H1 (cell line): Measurements from ENCODE around the gene MTG1. TPM values are rescaled to one million over a fixed set of nuclear protein-coding genes. Genes with fewer than 3 reads are reported as not detected.
A peak's percentile ranks its signal among the peaks of the same experiment; 100 is the strongest.

Experiments
- BACH1 ChIP-seq: IDR thresholded peaks from 2 replicates; pipeline ENCODE4 v1.6.1; 2012; ENCODE audit warnings: low read length, improper control_type of control experiment
- BRCA1 ChIP-seq: IDR thresholded peaks from 2 replicates; pipeline ENCODE4 v1.6.1; 2012; ENCODE audit warnings: low read depth, low read length, improper control_type of control experiment
- EGR1 ChIP-seq: IDR thresholded peaks from 2 replicates; pipeline ENCODE4 v1.6.1; 2011; ENCODE audit warnings: low read depth, low read length, borderline replicate concordance
- EP300 ChIP-seq, 2 experiments: IDR thresholded peaks; 1 replicate in 1 of 2; 2 replicates in 1 of 2; pipeline ENCODE4 v1.6.1; 2011 to 2012; ENCODE audit warnings: low read depth in 2 of 2, low read length in 2 of 2, mild to moderate bottlenecking in 2 of 2, borderline replicate concordance in 1 of 2, inconsistent platforms in 1 of 2, moderate library complexity in 1 of 2
- GABPA ChIP-seq: IDR thresholded peaks from 2 replicates; pipeline ENCODE4 v1.6.1; 2011; ENCODE audit warnings: mild to moderate bottlenecking, low read length, moderate library complexity, borderline replicate concordance; ENCODE audit not compliant: insufficient read depth
- HDAC2 ChIP-seq, 2 experiments: fragments of 300-600 bp in 1 of 2; sonication (generic) in 1 of 2; IDR thresholded peaks; 2 replicates each; pipeline ENCODE4 v1.6.1; 2011 to 2012; ENCODE audit warnings: low read depth in 2 of 2, low read length in 2 of 2, mild to moderate bottlenecking in 2 of 2, moderate library complexity in 2 of 2, borderline replicate concordance in 1 of 2, inconsistent platforms in 1 of 2
- HDAC6 ChIP-seq: IDR thresholded peaks from one replicate; pipeline ENCODE4 v1.7.1; 2012; ENCODE audit warnings: low read depth, mild to moderate bottlenecking, inconsistent platforms, low read length, moderate library complexity
- JUND ChIP-seq: IDR thresholded peaks from 2 replicates; pipeline ENCODE4 v1.6.1; 2011; ENCODE audit warnings: mild to moderate bottlenecking, improper control_type of control experiment, low read length
- NANOG ChIP-seq: IDR thresholded peaks from 2 replicates; pipeline ENCODE4 v1.6.1; 2011; ENCODE audit warnings: low read length, low read depth, mild to moderate bottlenecking, inconsistent platforms; ENCODE audit not compliant: insufficient read depth, poor library complexity, severe bottlenecking
- POLR2A ChIP-seq, 2 experiments: IDR thresholded peaks; 1 replicate in 1 of 2; 2 replicates in 1 of 2; pipeline ENCODE4 v1.6.1; 2011; ENCODE audit warnings: low read depth in 2 of 2, low read length in 2 of 2, mild to moderate bottlenecking in 2 of 2; ENCODE audit errors: control extremely low read depth in 1 of 2
- RAD21 ChIP-seq, 2 experiments: IDR thresholded peaks in 1 of 2; conservative IDR thresholded peaks in 1 of 2; 2 replicates each; pipeline ENCODE4 v1.6.1; 2011; ENCODE audit warnings: low read depth in 2 of 2, low read length in 2 of 2, improper control_type of control experiment in 1 of 2, inconsistent platforms in 1 of 2, mild to moderate bottlenecking in 1 of 2, moderate library complexity in 1 of 2
- SIX5 ChIP-seq: IDR thresholded peaks from 2 replicates; pipeline ENCODE4 v1.6.1; 2011; ENCODE audit warnings: mild to moderate bottlenecking, low read depth, low read length
- TAF7 ChIP-seq: optimal IDR thresholded peaks from 2 replicates; pipeline ENCODE3; 2011; ENCODE audit warnings: low read depth, mild to moderate bottlenecking, inconsistent platforms, low read length, moderate library complexity, borderline replicate concordance
- TCF12 ChIP-seq: IDR thresholded peaks from 2 replicates; pipeline ENCODE4 v1.6.1; 2011; ENCODE audit warnings: low read depth, mild to moderate bottlenecking, low read length
- TEAD4 ChIP-seq: IDR thresholded peaks from 2 replicates; pipeline ENCODE4 v1.6.1; 2012; ENCODE audit warnings: low read depth, low read length, inconsistent platforms, mixed read lengths
- YY1 ChIP-seq: IDR thresholded peaks from 2 replicates; pipeline ENCODE4 v1.6.1; 2011; ENCODE audit warnings: low read depth, mild to moderate bottlenecking, low read length
- ZNF274 ChIP-seq: IDR thresholded peaks from 2 replicates; pipeline ENCODE4 v1.7.0; 2012; ENCODE audit warnings: low read length, borderline replicate concordance; ENCODE audit errors: extremely low read depth
- polyA plus RNA-seq, 7 experiments: library from polyadenylated mRNA; depleted of rRNA in 3 of 7; stranded (reverse) in 5 of 7; unstranded in 2 of 7; fragments of >200 nt in 5 of 7; fragments of 200-250 nt in 2 of 7; gene quantifications; 1 replicate in 5 of 7; 2 replicates in 1 of 7; 4 replicates in 1 of 7; pipeline versions ENCODE4 v1.2.1 to v1.2.3, GENCODE V29; 2011 to 2013; ENCODE audit warnings: missing spikeins in 2 of 7, mixed read lengths in 2 of 7
- total RNA-seq: library from RNA; stranded (reverse); fragmentation: NEBNext Ultra II Directional; extraction: Animal tissue kit (Norgen Biotek cat#: 25700); gene quantifications from 2 replicates; pipeline ENCODE4 v1.2.1, GENCODE V29; 2021
- TF ChIP-seq, protein P1 (sequence below), 3 experiments: IDR thresholded peaks; 1 replicate in 2 of 3; 2 replicates in 1 of 3; pipeline versions ENCODE4 v1.5.1 to v1.6.1; 2011; ENCODE audit warnings: low read length in 3 of 3, mild to moderate bottlenecking in 3 of 3, inconsistent platforms in 2 of 3, low read depth in 1 of 3, moderate library complexity in 1 of 3; ENCODE audit not compliant: insufficient read depth in 1 of 3; ENCODE audit errors: control extremely low read depth in 1 of 3
- TF ChIP-seq, protein P2 (sequence below): IDR thresholded peaks from 2 replicates; pipeline ENCODE4 v1.6.1; 2011; ENCODE audit warnings: low read depth, mild to moderate bottlenecking, low read length; ENCODE audit not compliant: insufficient read depth
- TF ChIP-seq, protein P3 (sequence below): IDR thresholded peaks from 2 replicates; pipeline ENCODE4 v1.6.1; 2012; ENCODE audit warnings: inconsistent platforms

The MTG1 gene
- total and polyA plus RNA-seq, 2 of the 8 experiments (the other 6 are each of a cell fraction or from before 2014, with no cell fraction given): 56.6 to 81.6 TPM

DNA sequence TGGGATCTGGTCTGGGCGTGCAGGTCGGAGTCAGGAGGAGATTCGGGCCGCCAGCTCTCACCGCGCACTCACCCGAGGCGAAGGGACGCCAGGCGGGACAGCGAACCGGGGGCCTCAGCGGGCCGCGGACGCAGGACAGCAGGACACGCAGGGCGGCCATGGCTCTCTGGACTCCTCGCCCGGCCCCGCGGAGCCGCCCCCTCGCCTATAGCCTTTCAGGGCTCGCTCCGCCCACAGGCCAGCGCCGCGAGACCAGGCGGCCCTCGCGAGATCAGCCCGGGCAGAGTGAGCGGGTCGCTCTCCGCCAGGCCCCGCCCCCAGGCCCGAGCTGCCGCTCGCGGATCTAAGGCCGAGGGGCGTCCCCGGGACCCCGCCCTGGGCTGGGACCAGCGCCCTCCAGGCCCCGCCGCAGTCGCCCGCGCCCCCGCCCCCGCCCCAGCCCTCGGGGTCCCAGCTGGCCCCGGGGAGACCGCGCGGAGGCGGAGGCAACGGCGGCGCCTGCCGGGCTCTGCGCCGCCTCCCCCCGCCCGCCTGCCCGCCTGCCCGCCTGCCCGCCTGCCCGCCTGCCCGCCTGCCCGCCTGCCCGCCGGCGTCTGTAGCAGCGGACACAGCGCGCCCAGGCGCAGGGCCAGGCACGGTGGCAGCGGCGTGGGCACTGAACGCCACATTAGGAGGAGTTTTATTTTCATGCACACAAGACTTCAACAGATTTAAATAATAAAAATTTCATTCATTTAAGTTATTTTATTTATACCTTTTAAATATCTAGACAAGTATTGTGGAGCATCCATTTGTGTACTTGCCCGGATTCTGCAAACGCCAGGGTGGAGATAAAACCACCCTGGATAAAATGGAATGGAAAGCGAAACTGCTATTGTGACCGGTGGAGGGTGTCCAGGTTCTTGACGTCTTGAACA lies 20.5 kb upstream of the MTG1 start, which contains the start of gene ECHS1 (continued):
- no peak for TF ChIP-seq TAF7
- peak; percentile 96 for TF ChIP-seq BRCA1
- no peak for TF ChIP-seq GABPA
- TF ChIP-seq TEAD4: no peak
- no peak for TF ChIP-seq JUND
- no peak for TF ChIP-seq BACH1
- TF ChIP-seq HDAC2 (IDR thresholded peaks at IDR 0.05; ENCODE audit: borderline replicate concordance in 1 of 2, low read depth in 2 of 2, low read length in 2 of 2): no peak; a peak in 1 of 4 replicates
- no peak for TF ChIP-seq ZNF274
- TF ChIP-seq EP300 (IDR thresholded peaks at IDR 0.05; ENCODE audit: borderline replicate concordance in 1 of 2, low read depth in 2 of 2, low read length in 2 of 2): no peak
- TF ChIP-seq, protein P1, sequence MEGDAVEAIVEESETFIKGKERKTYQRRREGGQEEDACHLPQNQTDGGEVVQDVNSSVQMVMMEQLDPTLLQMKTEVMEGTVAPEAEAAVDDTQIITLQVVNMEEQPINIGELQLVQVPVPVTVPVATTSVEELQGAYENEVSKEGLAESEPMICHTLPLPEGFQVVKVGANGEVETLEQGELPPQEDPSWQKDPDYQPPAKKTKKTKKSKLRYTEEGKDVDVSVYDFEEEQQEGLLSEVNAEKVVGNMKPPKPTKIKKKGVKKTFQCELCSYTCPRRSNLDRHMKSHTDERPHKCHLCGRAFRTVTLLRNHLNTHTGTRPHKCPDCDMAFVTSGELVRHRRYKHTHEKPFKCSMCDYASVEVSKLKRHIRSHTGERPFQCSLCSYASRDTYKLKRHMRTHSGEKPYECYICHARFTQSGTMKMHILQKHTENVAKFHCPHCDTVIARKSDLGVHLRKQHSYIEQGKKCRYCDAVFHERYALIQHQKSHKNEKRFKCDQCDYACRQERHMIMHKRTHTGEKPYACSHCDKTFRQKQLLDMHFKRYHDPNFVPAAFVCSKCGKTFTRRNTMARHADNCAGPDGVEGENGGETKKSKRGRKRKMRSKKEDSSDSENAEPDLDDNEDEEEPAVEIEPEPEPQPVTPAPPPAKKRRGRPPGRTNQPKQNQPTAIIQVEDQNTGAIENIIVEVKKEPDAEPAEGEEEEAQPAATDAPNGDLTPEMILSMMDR (IDR thresholded peaks at IDR 0.05; ENCODE audit: control extremely low read depth in 1 of 3, insufficient read depth in 1 of 3, low read depth in 1 of 3, low read length in 3 of 3): no peak
- no peak for TF ChIP-seq RAD21 (IDR thresholded peaks at IDR 0.05 in 1 of 2, conservative IDR thresholded peaks at IDR 0.05 in 1 of 2; ENCODE audit: low read depth in 2 of 2, low read length in 2 of 2)
- no peak for TF ChIP-seq EGR1
- TF ChIP-seq POLR2A (IDR thresholded peaks at IDR 0.05; ENCODE audit: control extremely low read depth in 1 of 2, low read depth in 2 of 2, low read length in 2 of 2): peak in 1 of 2 experiments; percentile 82; a peak in 2 of 3 replicates
- no peak for TF ChIP-seq TCF12
- TF ChIP-seq, protein P2, sequence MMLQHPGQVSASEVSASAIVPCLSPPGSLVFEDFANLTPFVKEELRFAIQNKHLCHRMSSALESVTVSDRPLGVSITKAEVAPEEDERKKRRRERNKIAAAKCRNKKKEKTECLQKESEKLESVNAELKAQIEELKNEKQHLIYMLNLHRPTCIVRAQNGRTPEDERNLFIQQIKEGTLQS: no peak
- peak; percentile 86 for TF ChIP-seq YY1
- TF ChIP-seq SIX5: no peak
- TF ChIP-seq NANOG: no peak
- TF ChIP-seq, protein P3, sequence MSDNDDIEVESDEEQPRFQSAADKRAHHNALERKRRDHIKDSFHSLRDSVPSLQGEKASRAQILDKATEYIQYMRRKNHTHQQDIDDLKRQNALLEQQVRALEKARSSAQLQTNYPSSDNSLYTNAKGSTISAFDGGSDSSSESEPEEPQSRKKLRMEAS: peak; percentile 19
- TF ChIP-seq HDAC6: no peak
